HepG2 (cell line): ENCODE data around the gene SLC35G2. TPM values are rescaled to one million over a fixed set of nuclear protein-coding genes. Genes with fewer than 3 reads are reported as not detected.

Source experiments
- CENPBD1 ChIP-seq: sonication (generic); formaldehyde crosslinking; IDR thresholded peaks from 2 replicates; pipeline ENCODE4 v1.8.0; 2022; ENCODE audit warnings: missing genetic modification reagents, low read depth, mild to moderate bottlenecking, borderline replicate concordance
- GATA4 ChIP-seq: sonication (generic); IDR thresholded peaks from 2 replicates; pipeline ENCODE4 v1.6.1; 2016; ENCODE audit warnings: antibody characterized with exemption, low read depth, borderline replicate concordance
- HDAC1 ChIP-seq: sonication (generic); formaldehyde crosslinking; IDR thresholded peaks from 2 replicates; pipeline ENCODE4 v1.5.1; 2020; ENCODE audit warnings: mild to moderate bottlenecking, missing genetic modification reagents
- JUN ChIP-seq: sonication (generic); formaldehyde crosslinking; IDR thresholded peaks from 2 replicates; pipeline ENCODE4 v1.4.0; 2020; ENCODE audit warnings: mild to moderate bottlenecking, missing genetic modification reagents
- PTBP1 ChIP-seq: fragments of 200-400 bp; formaldehyde crosslinking; IDR thresholded peaks from 2 replicates; pipeline ENCODE4 v1.6.1; 2018; ENCODE audit warnings: low read length, low read depth; ENCODE audit not compliant: poor library complexity, severe bottlenecking
- REPIN1 ChIP-seq: sonication (generic); formaldehyde crosslinking; IDR thresholded peaks from 2 replicates; pipeline ENCODE4 v1.8.0; 2022; ENCODE audit warnings: missing genetic modification reagents, low read depth, mild to moderate bottlenecking, borderline replicate concordance
- RERE ChIP-seq: IDR thresholded peaks from 2 replicates; pipeline ENCODE4 v1.6.1; 2016; ENCODE audit warnings: low read depth, missing genetic modification reagents, missing compliant biosample characterization
- RNF2 ChIP-seq: fragments of 450-650 bp; conservative IDR thresholded peaks from 2 replicates; pipeline ENCODE4 v1.6.1; 2016; ENCODE audit warnings: low read depth
- RXRB ChIP-seq: IDR thresholded peaks from 2 replicates; pipeline ENCODE4 v1.6.1; 2016; ENCODE audit warnings: borderline replicate concordance, missing genetic modification reagents, missing compliant biosample characterization
- SIX4 ChIP-seq: sonication (generic); formaldehyde crosslinking; IDR thresholded peaks from 2 replicates; pipeline ENCODE4 v1.4.0; 2020; ENCODE audit warnings: missing genetic modification reagents
- SOX5 ChIP-seq: IDR thresholded peaks from 2 replicates; pipeline ENCODE4 v1.6.1; 2016; ENCODE audit warnings: borderline replicate concordance
- SP2 ChIP-seq: sonication (generic); formaldehyde crosslinking; IDR thresholded peaks from 2 replicates; pipeline ENCODE4 v1.5.1; 2020; ENCODE audit warnings: mild to moderate bottlenecking, missing genetic modification reagents
- XBP1 ChIP-seq: sonication (generic); formaldehyde crosslinking; IDR thresholded peaks from 2 replicates; pipeline ENCODE4 v1.5.0; 2020; ENCODE audit warnings: missing genetic modification reagents
- YY1 ChIP-seq: IDR thresholded peaks from 2 replicates; pipeline ENCODE4 v1.6.1; 2011; ENCODE audit warnings: low read length, low read depth, moderate library complexity, mild to moderate bottlenecking; ENCODE audit not compliant: insufficient read depth, insufficient replicate concordance
- ZC3H4 ChIP-seq: sonication (generic); formaldehyde crosslinking; IDR thresholded peaks from 2 replicates; pipeline ENCODE4 v1.4.0; 2020; ENCODE audit warnings: missing genetic modification reagents, borderline replicate concordance
- ZKSCAN5 ChIP-seq: sonication (generic); formaldehyde crosslinking; IDR thresholded peaks from 2 replicates; pipeline ENCODE4 v1.5.1; 2020; ENCODE audit warnings: mild to moderate bottlenecking, missing genetic modification reagents
- ZKSCAN8 ChIP-seq: IDR thresholded peaks from 2 replicates; pipeline ENCODE4 v1.6.1; 2016; ENCODE audit warnings: borderline replicate concordance, missing genetic modification reagents, missing compliant biosample characterization
- ZNF343 ChIP-seq: sonication (generic); formaldehyde crosslinking; IDR thresholded peaks from 2 replicates; pipeline ENCODE4 v1.4.0; 2020; ENCODE audit warnings: mild to moderate bottlenecking, missing genetic modification reagents
- ZNF550 ChIP-seq: sonication (generic); formaldehyde crosslinking; IDR thresholded peaks from 2 replicates; pipeline ENCODE4 v1.4.0; 2020; ENCODE audit warnings: mild to moderate bottlenecking, missing genetic modification reagents, borderline replicate concordance
- ZNF562 ChIP-seq: sonication (generic); formaldehyde crosslinking; IDR thresholded peaks from 2 replicates; pipeline ENCODE4 v1.8.0; 2022; ENCODE audit warnings: missing genetic modification reagents, borderline replicate concordance
- ZNF569 ChIP-seq: sonication (generic); formaldehyde crosslinking; IDR thresholded peaks from 2 replicates; pipeline ENCODE4 v1.5.0; 2020; ENCODE audit warnings: mild to moderate bottlenecking, missing genetic modification reagents, moderate library complexity, borderline replicate concordance
- ZNF576 ChIP-seq: sonication (generic); formaldehyde crosslinking; IDR thresholded peaks from 2 replicates; pipeline ENCODE4 v1.4.0; 2020; ENCODE audit warnings: mild to moderate bottlenecking, missing genetic modification reagents
- polyA plus RNA-seq, 8 experiments: library from polyadenylated mRNA; depleted of rRNA in 3 of 8; stranded (reverse) in 7 of 8; unstranded in 1 of 8; fragments of >200 nt; fragmentation: Illumina TruSeq in 4 of 8; extraction: Trizol in 4 of 8; gene quantifications; 2 replicates each; pipeline versions ENCODE4 v1.2.1 to v1.2.3, GENCODE V29; 2011 to 2016; ENCODE audit warnings: low read depth in 4 of 8, missing spikeins in 1 of 8, mixed read lengths in 1 of 8; ENCODE audit not compliant: insufficient read depth in 1 of 8
- total RNA-seq, 5 experiments: library from RNA; depleted of rRNA; stranded (reverse); fragments of >200 nt; fragmentation: Illumina TruSeq; extraction: Trizol; gene quantifications; 2 replicates each; pipeline ENCODE4 v1.2.3, GENCODE V29; 2016; ENCODE audit warnings: low read depth in 1 of 5

The SLC35G2 gene
- total and polyA plus RNA-seq, 2 of the 13 experiments (the other 11 are each of a cell fraction or from before 2014, with no cell fraction given) = 7.6 to 10.3 TPM

GRCh38 chr3:136861890-136862616 lies 43.1 kb downstream of the SLC35G2 start, which contains the start of gene NCK1 (continued):
- no peak for TF ChIP-seq ZNF562 (CRISPR knock-in tag)
- no peak for TF ChIP-seq SOX5 (CRISPR knock-in tag)
- TF ChIP-seq RNF2 = peak; percentile 63
- peak; percentile 81 for TF ChIP-seq YY1
- TF ChIP-seq HDAC1 = peak; percentile 91
- TF ChIP-seq ZKSCAN8 = peak; percentile 38; the same call in 1 of the 2 replicates
- TF ChIP-seq ZC3H4 = no peak
- TF ChIP-seq RERE (CRISPR knock-in tag) = no peak
- no peak for TF ChIP-seq PTBP1
- TF ChIP-seq ZNF576 (CRISPR knock-in tag) = no peak; the same call in 1 of the 2 replicates
- TF ChIP-seq ZNF569 (CRISPR knock-in tag) = no peak
- peak; percentile 76 for TF ChIP-seq RXRB (CRISPR knock-in tag)
- 0 out of 2 replicates have a peak, but pooled peaks have one; percentile 58 for TF ChIP-seq XBP1 (CRISPR knock-in tag)
- no peak for TF ChIP-seq JUN
- TF ChIP-seq GATA4 = 0 out of 2 replicates have a peak, but pooled peaks have one; percentile 3
- TF ChIP-seq SIX4 (CRISPR knock-in tag) = peak; percentile 62; the same call in 1 of the 2 replicates
- TF ChIP-seq ZNF550 (CRISPR knock-in tag) = no peak
- no peak for TF ChIP-seq ZKSCAN5 (CRISPR knock-in tag)
- peak; percentile 85 for TF ChIP-seq REPIN1 (CRISPR knock-in tag)
- TF ChIP-seq SP2 (CRISPR knock-in tag) = peak; percentile 95
- peak; percentile 83 for TF ChIP-seq ZNF343 (CRISPR knock-in tag)
- no peak for TF ChIP-seq CENPBD1 (CRISPR knock-in tag)
